K562 (cell line): Measurements from ENCODE around the gene CAPN7. TPM values are rescaled to one million over a fixed set of nuclear protein-coding genes. Genes with fewer than 3 reads are reported as not detected.
A peak's percentile ranks its signal among the peaks of the same experiment; 100 is the strongest.

Source experiments
- BMI1 ChIP-seq: fragments of 150-350 bp; IDR thresholded peaks from 2 replicates; pipeline ENCODE4 v1.6.1; 2014; ENCODE audit warnings: low read length
- CXXC5 ChIP-seq: fragments of 250-450 bp; sonication (Bioruptor Pico); IDR thresholded peaks from 2 replicates; pipeline ENCODE4 v1.8.0; 2022; ENCODE audit warnings: inconsistent platforms, mild to moderate bottlenecking, moderate library complexity
- DPF2 ChIP-seq: fragments of 450-650 bp; IDR thresholded peaks from 2 replicates; pipeline ENCODE4 v1.6.1; 2016
- E2F4 ChIP-seq: sonication (generic); formaldehyde crosslinking; IDR thresholded peaks from 2 replicates; pipeline ENCODE4 v1.8.0; 2022; ENCODE audit warnings: mild to moderate bottlenecking, low read depth, missing genetic modification reagents
- GTF3C2 ChIP-seq: IDR thresholded peaks from 3 replicates; pipeline ENCODE4 v1.6.1; 2011; ENCODE audit warnings: borderline replicate concordance, mild to moderate bottlenecking, moderate library complexity; ENCODE audit not compliant: insufficient read length; ENCODE audit errors: extremely low read depth
- KAT7 ChIP-seq: sonication (generic); formaldehyde crosslinking; IDR thresholded peaks from 2 replicates; pipeline ENCODE4 v1.8.0; 2022; ENCODE audit warnings: missing genetic modification reagents, mild to moderate bottlenecking, borderline replicate concordance
- NR2C2 ChIP-seq, 2 experiments: fragments of 200-800 bp in 1 of 2; sonication (Bioruptor generic) in 1 of 2; sonication (generic) in 1 of 2; formaldehyde crosslinking in 1 of 2; IDR thresholded peaks; 2 replicates each; pipeline versions ENCODE4 v1.6.1 to v1.8.0; 2016 to 2022; ENCODE audit warnings: mild to moderate bottlenecking in 1 of 2, missing compliant biosample characterization in 1 of 2, missing genetic modification characterization in 1 of 2, missing genetic modification reagents in 1 of 2
- PHF8 ChIP-seq: fragments of 200-600 bp; sonication (generic); IDR thresholded peaks from 2 replicates; pipeline ENCODE4 v1.6.1; 2012; ENCODE audit warnings: mixed run types, mild to moderate bottlenecking, inconsistent platforms, low read length, moderate library complexity, borderline replicate concordance
- PTRF ChIP-seq: fragments of 450-650 bp; IDR thresholded peaks from 2 replicates; pipeline ENCODE4 v1.6.1; 2016; ENCODE audit warnings: mild to moderate bottlenecking, missing genetic modification characterization, missing compliant biosample characterization
- RCOR1 ChIP-seq, 2 experiments: IDR thresholded peaks; 2 replicates each; pipeline ENCODE4 v1.6.1; 2012; ENCODE audit warnings: low read depth in 2 of 2, low read length in 2 of 2, borderline replicate concordance in 1 of 2, improper control_type of control experiment in 1 of 2
- RHOXF2B ChIP-seq: fragments of 250-450 bp; sonication (Bioruptor Pico); conservative IDR thresholded peaks from 2 replicates; pipeline ENCODE4 v1.5.1; 2021
- SIRT6 ChIP-seq: IDR thresholded peaks from one replicate; pipeline ENCODE4 v1.6.1; 2012; ENCODE audit warnings: low read depth, mild to moderate bottlenecking, control low read depth, inconsistent platforms, low read length, moderate library complexity
- SMAD3 ChIP-seq: fragments of 450-650 bp; formaldehyde crosslinking; conservative IDR thresholded peaks from 2 replicates; pipeline ENCODE4 v1.4.0; 2020; ENCODE audit warnings: mild to moderate bottlenecking
- TEAD4 ChIP-seq, 2 experiments: sonication (generic) in 1 of 2; formaldehyde crosslinking in 1 of 2; IDR thresholded peaks; 2 replicates each; pipeline versions ENCODE4 v1.6.1 to v1.8.0; 2012 to 2022; ENCODE audit warnings: borderline replicate concordance in 1 of 2, inconsistent platforms in 1 of 2, low read length in 1 of 2, mild to moderate bottlenecking in 1 of 2, missing genetic modification reagents in 1 of 2
- TGIF2 ChIP-seq: sonication (generic); formaldehyde crosslinking; IDR thresholded peaks from 2 replicates; pipeline ENCODE4 v1.8.1; 2022; ENCODE audit warnings: mild to moderate bottlenecking, missing genetic modification reagents, moderate library complexity
- TOE1 ChIP-seq, 2 experiments: fragments of 450-650 bp in 1 of 2; sonication (generic) in 1 of 2; formaldehyde crosslinking in 1 of 2; IDR thresholded peaks; 2 replicates each; pipeline versions ENCODE4 v1.7.1 to v1.8.0; 2016 to 2022; ENCODE audit warnings: borderline replicate concordance in 2 of 2, mild to moderate bottlenecking in 2 of 2, antibody characterized with exemption in 1 of 2, inconsistent platforms in 1 of 2, low read depth in 1 of 2, missing genetic modification reagents in 1 of 2, moderate library complexity in 1 of 2
- ZNF316 ChIP-seq: fragments of 450-650 bp; IDR thresholded peaks from 2 replicates; pipeline ENCODE4 v1.6.1; 2016
- ZNF695 ChIP-seq: fragments of 450-650 bp; formaldehyde crosslinking; IDR thresholded peaks from 2 replicates; pipeline ENCODE4 v1.4.0; 2020; ENCODE audit warnings: mild to moderate bottlenecking, moderate library complexity
- polyA plus RNA-seq, 8 experiments: library from polyadenylated mRNA; depleted of rRNA in 4 of 8; stranded (reverse) in 5 of 8; unstranded in 3 of 8; fragments of >200 nt; fragmentation: Nextera tagmentation in 2 of 8; fragmentation: Illumina TruSeq in 1 of 8; extraction: Ambion mirVana in 2 of 8; extraction: Trizol in 1 of 8; gene quantifications; 2 replicates each; pipeline versions ENCODE4 v1.2.1 to v1.2.3, GENCODE V29; 2011 to 2014; ENCODE audit warnings: inconsistent platforms in 1 of 8, missing spikeins in 1 of 8
- total RNA-seq, 7 experiments: library from RNA; depleted of rRNA in 6 of 7; stranded (reverse); fragments of >200 nt in 6 of 7; fragmentation: Illumina TruSeq in 2 of 7; extraction: Trizol in 2 of 7; gene quantifications; 2 replicates each; pipeline versions ENCODE4 v1.2.1 to v1.2.3, GENCODE V29; 2011 to 2021; ENCODE audit warnings: low replicate concordance in 1 of 7
- TF ChIP-seq, protein P1 (sequence below): fragments of 450-650 bp; conservative IDR thresholded peaks from 2 replicates; pipeline ENCODE4 v1.6.1; 2016; ENCODE audit warnings: missing genetic modification characterization, low read depth, mild to moderate bottlenecking, missing compliant biosample characterization, moderate library complexity

CAPN7 gene
- total and polyA plus RNA-seq, 9 of the 15 experiments (the other 6 are each of a cell fraction or from before 2014, with no cell fraction given) = 6.5 to 42.7 (median 32.7) TPM

GRCh38 chr3:15300323-15301078, 94.5 kb downstream of the CAPN7 start (continued):
- TF ChIP-seq ZNF695 (CRISPR knock-in tag) (no peak), TGIF2 (no peak), PTRF (no peak), CXXC5 (CRISPR knock-in tag) (no peak), BMI1 (no peak), E2F4 (CRISPR knock-in tag) (no peak), RHOXF2B (CRISPR knock-in tag) (no peak), NR2C2 (CRISPR knock-in tag; IDR thresholded peaks at IDR 0.05) (no peak), NR2C2 (tag; IDR thresholded peaks at IDR 0.05) (no peak), TOE1 (IDR thresholded peaks at IDR 0.05; ENCODE audit: borderline replicate concordance) (no peak), TOE1 (CRISPR knock-in tag; IDR thresholded peaks at IDR 0.05; ENCODE audit: borderline replicate concordance, low read depth) (no peak), ZNF316 (no peak), RCOR1 (IDR thresholded peaks at IDR 0.05; ENCODE audit: borderline replicate concordance in 1 of 2, low read depth in 2 of 2, low read length in 2 of 2) (0 out of 4 replicates have a peak, but pooled peaks of 1 of the 2 experiments have one; percentile 22), SIRT6 (no peak), PHF8 (no peak), SMAD3 (CRISPR knock-in tag) (no peak), GTF3C2 (no peak), DPF2 (0 out of 2 replicates have a peak, but pooled peaks have one; percentile 25), TEAD4 (IDR thresholded peaks at IDR 0.05; ENCODE audit: low read length) (no peak), TEAD4 (CRISPR knock-in tag; IDR thresholded peaks at IDR 0.05; ENCODE audit: borderline replicate concordance) (no peak), KAT7 (CRISPR knock-in tag) (0 out of 2 replicates have a peak, but pooled peaks have one; percentile 29)
- TF ChIP-seq, protein P1, sequence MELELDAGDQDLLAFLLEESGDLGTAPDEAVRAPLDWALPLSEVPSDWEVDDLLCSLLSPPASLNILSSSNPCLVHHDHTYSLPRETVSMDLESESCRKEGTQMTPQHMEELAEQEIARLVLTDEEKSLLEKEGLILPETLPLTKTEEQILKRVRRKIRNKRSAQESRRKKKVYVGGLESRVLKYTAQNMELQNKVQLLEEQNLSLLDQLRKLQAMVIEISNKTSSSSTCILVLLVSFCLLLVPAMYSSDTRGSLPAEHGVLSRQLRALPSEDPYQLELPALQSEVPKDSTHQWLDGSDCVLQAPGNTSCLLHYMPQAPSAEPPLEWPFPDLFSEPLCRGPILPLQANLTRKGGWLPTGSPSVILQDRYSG (tag) = no peak
